ENCODE data around the gene NFYC. TPM values are rescaled to one million over a fixed set of nuclear protein-coding genes. Genes with fewer than 3 reads are reported as not detected.

NFYC gene
- total RNA-seq, 1 donor: 19.0 TPM

DNA sequence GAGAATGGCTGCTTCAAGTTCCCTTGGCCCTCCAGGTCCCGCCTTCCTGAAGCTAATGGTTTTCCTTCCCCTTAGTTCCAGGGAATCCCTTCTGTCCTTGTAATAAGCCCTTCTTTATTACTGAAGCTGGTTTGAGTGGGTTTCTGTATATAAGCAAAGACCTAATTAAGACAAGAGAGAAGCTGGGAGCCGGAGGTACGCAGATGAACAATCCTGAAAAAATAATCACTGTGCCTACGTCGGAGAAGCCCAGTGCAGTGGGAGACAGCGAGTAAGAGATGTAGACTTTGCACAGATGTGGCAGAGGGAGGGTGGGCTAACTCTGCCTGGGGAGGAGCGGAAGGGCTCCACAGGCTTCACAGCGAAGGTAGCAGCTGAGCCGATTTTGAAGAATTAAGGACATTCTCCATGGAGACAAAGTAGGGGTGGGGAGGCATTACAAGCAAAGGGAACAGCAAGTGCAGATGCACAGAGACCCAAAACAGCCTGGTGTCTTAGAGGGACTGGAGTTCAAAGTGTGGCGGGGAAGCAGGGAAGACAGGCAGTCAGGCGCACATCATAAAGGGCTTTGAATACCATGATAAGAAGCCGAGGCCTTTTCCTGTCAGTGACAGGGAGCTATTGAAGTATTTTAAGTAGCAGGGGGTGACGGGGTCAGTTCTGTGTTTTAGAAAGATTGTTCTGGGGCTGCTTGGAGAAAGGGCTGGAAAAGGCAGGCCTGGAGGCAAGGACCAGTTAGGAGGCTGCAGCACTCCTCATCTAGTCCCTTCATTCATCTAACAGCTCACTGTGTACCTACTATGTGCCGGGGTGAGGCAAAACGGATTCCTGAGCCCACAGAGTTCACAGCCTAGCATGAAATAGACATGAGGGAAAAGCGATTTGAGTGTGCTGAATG lies 32.5 kb upstream of the NFYC start:
- peak; percentile 21 for DNase-seq (ENCODE audit: low read depth)
- no peak overlapping the region for H3K4me3 ChIP-seq (ENCODE audit: low read depth, low read length)
- TF ChIP-seq, protein P1, sequence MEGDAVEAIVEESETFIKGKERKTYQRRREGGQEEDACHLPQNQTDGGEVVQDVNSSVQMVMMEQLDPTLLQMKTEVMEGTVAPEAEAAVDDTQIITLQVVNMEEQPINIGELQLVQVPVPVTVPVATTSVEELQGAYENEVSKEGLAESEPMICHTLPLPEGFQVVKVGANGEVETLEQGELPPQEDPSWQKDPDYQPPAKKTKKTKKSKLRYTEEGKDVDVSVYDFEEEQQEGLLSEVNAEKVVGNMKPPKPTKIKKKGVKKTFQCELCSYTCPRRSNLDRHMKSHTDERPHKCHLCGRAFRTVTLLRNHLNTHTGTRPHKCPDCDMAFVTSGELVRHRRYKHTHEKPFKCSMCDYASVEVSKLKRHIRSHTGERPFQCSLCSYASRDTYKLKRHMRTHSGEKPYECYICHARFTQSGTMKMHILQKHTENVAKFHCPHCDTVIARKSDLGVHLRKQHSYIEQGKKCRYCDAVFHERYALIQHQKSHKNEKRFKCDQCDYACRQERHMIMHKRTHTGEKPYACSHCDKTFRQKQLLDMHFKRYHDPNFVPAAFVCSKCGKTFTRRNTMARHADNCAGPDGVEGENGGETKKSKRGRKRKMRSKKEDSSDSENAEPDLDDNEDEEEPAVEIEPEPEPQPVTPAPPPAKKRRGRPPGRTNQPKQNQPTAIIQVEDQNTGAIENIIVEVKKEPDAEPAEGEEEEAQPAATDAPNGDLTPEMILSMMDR (IDR thresholded peaks at IDR 0.05; ENCODE audit: insufficient read depth, low read depth, low read length): no peak

DNA sequence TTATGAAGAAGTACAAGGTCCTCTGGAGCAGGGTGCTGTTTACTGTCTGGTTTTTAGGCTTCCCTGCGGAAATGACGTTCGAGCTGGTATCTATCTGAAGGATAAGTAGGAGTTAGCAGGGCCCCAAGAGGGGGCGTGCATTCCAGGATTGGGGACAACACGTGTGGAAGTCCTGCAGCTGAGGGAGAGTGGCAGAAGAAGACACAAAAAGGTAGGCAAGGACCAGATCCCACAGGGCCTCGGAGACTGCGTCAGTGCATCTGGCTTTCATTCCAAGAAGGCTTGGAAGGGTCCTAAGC lies 31.9 kb upstream of the NFYC start:
- TF ChIP-seq, protein P1 (IDR thresholded peaks at IDR 0.05; ENCODE audit: insufficient read depth, low read depth, low read length): no peak
- peak; percentile 18 for DNase-seq (ENCODE audit: low read depth)

DNA sequence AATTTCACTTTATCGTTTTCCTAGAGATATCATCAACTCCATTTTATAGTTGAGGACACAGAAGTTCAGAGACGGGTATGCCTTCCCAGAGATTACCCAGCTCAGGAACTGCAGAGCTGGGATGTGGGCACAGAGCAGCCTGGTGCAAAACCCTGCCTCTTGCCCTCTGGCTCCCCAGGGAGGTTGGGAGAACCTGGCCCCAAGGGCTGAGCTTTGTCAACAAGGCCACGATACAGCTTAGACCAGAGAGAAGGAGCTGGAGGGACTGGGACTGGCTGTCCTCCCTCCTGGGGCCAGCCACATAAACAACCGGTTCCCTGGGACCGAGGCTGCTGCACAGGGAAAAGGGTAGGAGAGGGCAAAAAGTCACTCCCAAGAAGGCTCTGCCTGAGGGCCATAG lies 29.8 kb upstream of the NFYC start:
- no peak for DNase-seq (ENCODE audit: low read depth)
- TF ChIP-seq, protein P1 (IDR thresholded peaks at IDR 0.05; ENCODE audit: insufficient read depth, low read depth, low read length): no peak
- H3K4me3 ChIP-seq (ENCODE audit: low read depth, low read length): no peak overlapping the region

More for the DNA sequence above, 31.9 kb upstream of the NFYC start:
- H3K4me3 ChIP-seq (ENCODE audit: low read depth, low read length): no peak overlapping the region

DNA sequence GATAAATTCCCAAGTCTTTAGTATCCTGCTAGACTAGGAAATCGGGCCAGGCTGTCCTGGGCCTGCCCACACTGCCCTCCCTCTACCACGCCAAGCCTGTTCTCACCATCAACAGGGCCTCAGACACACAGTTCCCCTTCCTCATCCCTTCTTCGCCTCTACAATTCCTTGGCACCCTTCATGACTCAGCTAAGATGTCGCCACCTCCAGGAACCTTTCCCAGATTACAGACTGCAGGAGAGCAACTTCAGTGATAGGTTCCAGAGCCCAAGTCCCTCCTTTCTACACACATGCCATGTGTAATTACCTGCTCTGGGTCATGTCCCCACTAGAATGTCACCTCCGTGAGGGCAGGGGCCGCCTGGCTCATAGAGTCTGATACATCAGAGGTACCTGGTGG lies 29.4 kb upstream of the NFYC start:
- TF ChIP-seq, protein P1 (IDR thresholded peaks at IDR 0.05; ENCODE audit: insufficient read depth, low read depth, low read length): no peak
- H3K4me3 ChIP-seq (ENCODE audit: low read depth, low read length): no peak overlapping the region
- no peak for DNase-seq (ENCODE audit: low read depth)

DNA sequence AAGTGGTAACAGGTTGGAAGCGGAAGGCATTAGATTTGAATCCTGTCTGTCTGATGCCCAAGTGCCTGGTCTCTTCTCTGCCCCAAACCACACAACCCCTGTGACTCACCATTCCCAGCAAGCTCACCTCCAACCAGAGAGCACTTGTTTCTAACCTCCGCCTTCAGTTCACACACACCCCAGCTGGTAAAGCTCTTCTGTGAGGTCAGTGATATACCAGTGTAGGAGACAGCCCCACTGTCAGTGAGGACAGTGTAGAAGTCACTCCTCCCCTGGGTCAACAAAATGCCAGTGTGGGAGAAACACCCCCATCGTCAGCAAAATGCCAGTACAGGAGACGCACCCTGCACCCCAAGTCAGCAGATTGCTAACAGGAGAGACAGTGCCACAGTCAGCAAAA lies 28.6 kb upstream of the NFYC start:
- no peak overlapping the region for H3K4me3 ChIP-seq (ENCODE audit: low read depth, low read length)
- TF ChIP-seq, protein P1 (IDR thresholded peaks at IDR 0.05; ENCODE audit: insufficient read depth, low read depth, low read length): no peak
- DNase-seq (ENCODE audit: low read depth): no peak

DNA sequence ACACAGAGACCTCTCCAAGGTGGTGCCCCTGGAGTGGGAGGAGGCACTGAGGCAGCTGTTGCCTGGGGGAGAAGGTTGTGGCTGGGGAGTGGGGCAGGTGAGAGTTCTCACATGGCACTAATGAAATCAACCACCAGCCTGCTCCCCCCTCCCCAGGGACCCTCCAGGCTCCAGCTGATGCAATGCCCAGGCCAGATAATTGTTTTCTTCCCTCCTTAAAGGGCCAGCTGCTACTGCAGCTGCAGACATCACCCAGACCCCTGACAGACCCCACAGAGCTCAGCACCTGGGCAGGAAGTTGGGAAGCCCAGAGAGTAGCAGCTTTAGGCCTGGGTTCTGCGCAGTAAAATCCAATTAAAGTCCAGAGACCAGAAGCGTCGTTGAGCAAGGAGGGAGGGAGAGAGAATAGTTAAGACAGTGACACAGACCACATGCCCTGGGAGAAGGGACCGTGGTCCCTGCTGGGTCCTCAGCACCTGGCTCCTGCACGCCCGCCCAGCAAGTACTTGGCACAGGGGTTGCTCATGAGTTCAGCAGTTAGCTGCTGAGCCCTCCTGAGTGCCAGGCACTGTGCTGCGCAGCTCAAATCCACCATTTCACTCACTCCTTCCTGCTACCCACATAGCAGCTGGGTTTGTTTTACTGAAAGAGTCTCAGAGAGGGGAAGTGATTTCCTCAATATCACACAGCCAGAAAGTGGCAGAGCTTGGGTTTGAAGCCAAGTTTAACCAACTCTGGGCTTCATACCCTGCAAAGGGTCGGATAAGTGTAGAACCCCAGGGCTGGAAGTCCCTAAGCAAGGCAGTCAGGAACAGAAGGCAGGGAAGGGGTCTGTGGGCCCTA lies 28.0 kb upstream of the NFYC start:
- TF ChIP-seq, protein P1 (IDR thresholded peaks at IDR 0.05; ENCODE audit: insufficient read depth, low read depth, low read length): no peak
- DNase-seq (ENCODE audit: low read depth): no peak
- H3K4me3 ChIP-seq (ENCODE audit: low read depth, low read length): no peak overlapping the region

Data from fibroblast of villous mesenchyme (primary cell).